Measurements from ENCODE around the gene PPA1.
"Not testable (repeated sequence)": the region's sequence is repeated elsewhere in the genome, so short reads cannot be mapped to it uniquely, and the experiment has no call there.

The PPA1 gene

DNA sequence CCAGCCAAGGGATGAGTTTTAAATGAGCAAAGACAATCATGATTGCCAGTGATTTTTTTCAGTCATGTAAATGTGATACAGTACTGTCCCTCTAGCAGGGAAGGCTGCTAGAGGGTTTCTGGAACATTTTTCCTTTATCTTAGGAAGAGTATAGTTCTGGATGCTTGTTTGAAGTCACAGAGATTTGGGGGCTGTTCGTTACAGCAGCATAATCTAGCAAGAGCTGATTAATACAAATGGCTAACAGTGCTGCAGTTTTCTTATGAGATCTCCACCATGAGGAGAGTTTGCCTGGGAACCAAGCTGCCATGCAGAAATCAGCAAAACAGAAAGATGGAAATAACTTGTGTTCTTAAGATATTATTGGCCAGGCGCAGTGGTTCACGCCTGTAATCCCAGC, 7.9 kb upstream of the PPA1 start:
- Histone ChIP-seq H2AFZ (ENCODE audit: low read length) (no peak overlapping the region), H4K91ac (ENCODE audit: low read depth, low read length, poor library complexity) (no peak overlapping the region), H2BK5ac (ENCODE audit: low read length) (no peak overlapping the region), H3K4me2 (ENCODE audit: insufficient read depth, low read length, poor library complexity, severe bottlenecking) (no peak overlapping the region), H3K27me3 (ENCODE audit: control insufficient read depth in 3 of 3, insufficient read depth in 3 of 3, low read depth in 1 of 3, low read length in 3 of 3) (peaks cover 0 to 26% (median 0%) of the 10 kb centered on the region in 3 experiments), H3K9me3 (replicated peaks in 1 of 2; ENCODE audit: control insufficient read depth in 2 of 2, insufficient read depth in 1 of 2, low read depth in 1 of 2, low read length in 2 of 2) (peaks cover 0 to 2% of the 10 kb centered on the region in 2 donors), H3K9ac (ENCODE audit: low read depth, low read length, poor library complexity) (no peak overlapping the region), H2BK15ac (ENCODE audit: low read length) (no peak overlapping the region), H2BK12ac (ENCODE audit: low read length) (no peak overlapping the region), H2AK5ac (ENCODE audit: low read depth, low read length) (no peak overlapping the region), H3K23ac (ENCODE audit: low read depth, low read length, poor library complexity) (no peak overlapping the region), H3K4me3 (ENCODE audit: low read length in 2 of 2) (no peak overlapping the region), H2BK120ac (ENCODE audit: low read depth, low read length) (no peak overlapping the region), H3K18ac (ENCODE audit: low read length) (no peak overlapping the region), H3K36me3 (replicated peaks in 1 of 2; ENCODE audit: control insufficient read depth in 2 of 2, insufficient read depth in 2 of 2, low read length in 2 of 2) (no peaks in the 10 kb centered on the region), H4K8ac (ENCODE audit: low read depth, low read length) (no peak overlapping the region), H3K79me1 (ENCODE audit: low read depth, low read length) (no peaks in the 10 kb centered on the region), H3K4me1 (ENCODE audit: control insufficient read depth in 2 of 2, insufficient read depth in 1 of 2, low read depth in 1 of 2, low read length in 2 of 2) (no peaks in the 10 kb centered on the region), H3K27ac (replicated peaks; ENCODE audit: low read length) (no peak overlapping the region), H3K4ac (ENCODE audit: low read length) (no peak overlapping the region), H3K14ac (ENCODE audit: low read length) (no peak overlapping the region)
- no peak for DNase-seq (ENCODE audit: low spot score)
- WGBS, 2 donors (ENCODE audit: extremely low coverage in 2 of 2, insufficient read length in 2 of 2, insufficient replicate concordance in 1 of 2): no CpG with 5 or more reads among the region's 3 CpGs

- H3K27ac ChIP-seq (replicated peaks; ENCODE audit: low read length); H2BK15ac ChIP-seq (ENCODE audit: low read length); H2AFZ ChIP-seq (ENCODE audit: low read length); H4K8ac ChIP-seq (ENCODE audit: low read depth, low read length); H3K4me3 ChIP-seq (ENCODE audit: low read length in 2 of 2); H3K4ac ChIP-seq (ENCODE audit: low read length); H2BK5ac ChIP-seq (ENCODE audit: low read length); H3K79me1 ChIP-seq (ENCODE audit: low read depth, low read length); H4K91ac ChIP-seq (ENCODE audit: low read depth, low read length, poor library complexity); H3K23ac ChIP-seq (ENCODE audit: low read depth, low read length, poor library complexity); H3K18ac ChIP-seq (ENCODE audit: low read length); H2AK5ac ChIP-seq (ENCODE audit: low read depth, low read length); DNase-seq (ENCODE audit: low spot score); H3K4me2 ChIP-seq (ENCODE audit: insufficient read depth, low read length, poor library complexity, severe bottlenecking); H3K36me3 ChIP-seq (replicated peaks in 1 of 2; ENCODE audit: control insufficient read depth in 2 of 2, insufficient read depth in 2 of 2, low read length in 2 of 2); H3K9ac ChIP-seq (ENCODE audit: low read depth, low read length, poor library complexity); H2BK120ac ChIP-seq (ENCODE audit: low read depth, low read length); H3K4me1 ChIP-seq (ENCODE audit: control insufficient read depth in 2 of 2, insufficient read depth in 1 of 2, low read depth in 1 of 2, low read length in 2 of 2); H3K9me3 ChIP-seq (replicated peaks in 1 of 2; ENCODE audit: control insufficient read depth in 2 of 2, insufficient read depth in 1 of 2, low read depth in 1 of 2, low read length in 2 of 2); H3K14ac ChIP-seq (ENCODE audit: low read length); H2BK12ac ChIP-seq (ENCODE audit: low read length): not testable (repeated sequence)
- WGBS, 2 donors (ENCODE audit: extremely low coverage in 2 of 2, insufficient read length in 2 of 2, insufficient replicate concordance in 1 of 2): no CpG with 5 or more reads among the region's 21 CpGs
- H3K27me3 ChIP-seq (ENCODE audit: control insufficient read depth in 3 of 3, insufficient read depth in 3 of 3, low read depth in 1 of 3, low read length in 3 of 3): peaks cover 0 to 15% (median 0%) of the 10 kb centered on the region in 3 experiments
Observed at GRCh38 chr10:70239986-70240385, 6.8 kb upstream of the PPA1 start.

DNA sequence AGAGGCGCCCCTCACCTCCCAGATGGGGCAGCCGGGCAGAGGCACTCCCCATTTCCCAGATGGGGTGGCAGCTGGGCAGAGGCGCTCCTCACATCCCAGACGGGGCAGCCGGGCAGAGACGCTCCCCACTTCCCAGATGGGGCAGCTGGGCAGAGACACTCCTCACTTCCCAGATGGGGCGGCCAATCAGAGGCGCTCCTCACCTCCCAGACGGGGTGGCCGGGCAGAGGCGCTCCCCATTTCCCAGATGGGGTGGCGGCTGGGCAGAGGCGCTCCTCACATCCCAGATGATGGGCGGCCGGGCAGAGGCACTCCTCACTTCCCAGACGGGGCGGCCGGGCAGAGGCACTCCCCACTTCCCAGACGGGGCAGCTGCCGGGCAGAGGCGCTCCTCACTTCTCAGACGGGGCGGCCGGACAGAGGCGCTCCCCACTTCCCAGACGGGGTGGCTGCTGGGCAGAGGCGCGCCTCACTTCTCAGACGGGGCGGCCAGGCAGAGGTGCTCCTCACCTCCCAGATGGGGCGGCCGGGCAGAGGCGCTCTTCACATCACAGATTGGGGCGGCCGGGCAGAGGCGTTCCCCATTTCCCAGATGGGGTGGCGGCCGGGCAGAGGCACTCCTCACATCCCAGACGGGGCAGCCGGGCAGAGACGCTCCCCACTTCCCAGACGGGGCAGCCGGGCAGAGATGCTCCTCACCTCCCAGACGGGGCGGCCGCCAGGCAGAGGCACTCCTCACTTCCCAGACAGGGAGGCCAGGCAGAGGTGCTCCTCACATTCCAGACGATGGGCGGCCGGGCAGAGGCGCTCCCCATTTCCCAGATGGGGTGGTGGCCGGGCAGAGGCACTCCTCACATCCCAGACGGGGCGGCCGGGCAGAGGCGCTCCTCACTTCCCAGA, 6.1 kb upstream of the PPA1 start:
- not testable (repeated sequence) for H3K14ac ChIP-seq (ENCODE audit: low read length); H3K18ac ChIP-seq (ENCODE audit: low read length); H3K4ac ChIP-seq (ENCODE audit: low read length); DNase-seq (ENCODE audit: low spot score); H3K4me1 ChIP-seq (ENCODE audit: control insufficient read depth in 2 of 2, insufficient read depth in 1 of 2, low read depth in 1 of 2, low read length in 2 of 2); H2AK5ac ChIP-seq (ENCODE audit: low read depth, low read length); H2BK12ac ChIP-seq (ENCODE audit: low read length); H4K91ac ChIP-seq (ENCODE audit: low read depth, low read length, poor library complexity); H2BK15ac ChIP-seq (ENCODE audit: low read length); H3K9me3 ChIP-seq (replicated peaks in 1 of 2; ENCODE audit: control insufficient read depth in 2 of 2, insufficient read depth in 1 of 2, low read depth in 1 of 2, low read length in 2 of 2); H3K79me1 ChIP-seq (ENCODE audit: low read depth, low read length); H3K9ac ChIP-seq (ENCODE audit: low read depth, low read length, poor library complexity); H3K4me3 ChIP-seq (ENCODE audit: low read length in 2 of 2); H3K4me2 ChIP-seq (ENCODE audit: insufficient read depth, low read length, poor library complexity, severe bottlenecking); H2BK5ac ChIP-seq (ENCODE audit: low read length); H3K23ac ChIP-seq (ENCODE audit: low read depth, low read length, poor library complexity); H3K27ac ChIP-seq (replicated peaks; ENCODE audit: low read length); H2AFZ ChIP-seq (ENCODE audit: low read length); H3K27me3 ChIP-seq (ENCODE audit: control insufficient read depth in 3 of 3, insufficient read depth in 3 of 3, low read depth in 1 of 3, low read length in 3 of 3); H3K36me3 ChIP-seq (replicated peaks in 1 of 2; ENCODE audit: control insufficient read depth in 2 of 2, insufficient read depth in 2 of 2, low read length in 2 of 2); H4K8ac ChIP-seq (ENCODE audit: low read depth, low read length); H2BK120ac ChIP-seq (ENCODE audit: low read depth, low read length)
- whole genome bisulfite sequencing, 2 donors (ENCODE audit: extremely low coverage in 2 of 2, insufficient read length in 2 of 2, insufficient replicate concordance in 1 of 2): no CpG with 5 or more reads among the region's 55 CpGs

GRCh38 chr10:70237958-70238536, 4.8 kb upstream of the PPA1 start:
- H3K4me2 ChIP-seq (ENCODE audit: insufficient read depth, low read length, poor library complexity, severe bottlenecking); H3K4me3 ChIP-seq (ENCODE audit: low read length in 2 of 2); H3K9ac ChIP-seq (ENCODE audit: low read depth, low read length, poor library complexity); H3K9me3 ChIP-seq (replicated peaks in 1 of 2; ENCODE audit: control insufficient read depth in 2 of 2, insufficient read depth in 1 of 2, low read depth in 1 of 2, low read length in 2 of 2); H3K27me3 ChIP-seq (ENCODE audit: control insufficient read depth in 3 of 3, insufficient read depth in 3 of 3, low read depth in 1 of 3, low read length in 3 of 3); H4K91ac ChIP-seq (ENCODE audit: low read depth, low read length, poor library complexity); H3K4ac ChIP-seq (ENCODE audit: low read length); H2BK15ac ChIP-seq (ENCODE audit: low read length); H3K23ac ChIP-seq (ENCODE audit: low read depth, low read length, poor library complexity); DNase-seq (ENCODE audit: low spot score); H3K14ac ChIP-seq (ENCODE audit: low read length); H3K18ac ChIP-seq (ENCODE audit: low read length); H2AK5ac ChIP-seq (ENCODE audit: low read depth, low read length); H3K27ac ChIP-seq (replicated peaks; ENCODE audit: low read length); H3K79me1 ChIP-seq (ENCODE audit: low read depth, low read length); H2BK120ac ChIP-seq (ENCODE audit: low read depth, low read length); H2AFZ ChIP-seq (ENCODE audit: low read length); H2BK12ac ChIP-seq (ENCODE audit: low read length); H2BK5ac ChIP-seq (ENCODE audit: low read length); H3K4me1 ChIP-seq (ENCODE audit: control insufficient read depth in 2 of 2, insufficient read depth in 1 of 2, low read depth in 1 of 2, low read length in 2 of 2); H3K36me3 ChIP-seq (replicated peaks in 1 of 2; ENCODE audit: control insufficient read depth in 2 of 2, insufficient read depth in 2 of 2, low read length in 2 of 2); H4K8ac ChIP-seq (ENCODE audit: low read depth, low read length): not testable (repeated sequence)
- WGBS, 2 donors (ENCODE audit: extremely low coverage in 2 of 2, insufficient read length in 2 of 2, insufficient replicate concordance in 1 of 2): no CpG with 5 or more reads among the region's 6 CpGs

Measured in neuronal stem cell (in vitro differentiated cells).